Peyer's patch (tissue), 4 donors: ENCODE measurements around the gene TFDP1.

Experiments used
- CTCF ChIP-seq, 6 experiments: fragments of 450-650 bp in 4 of 6; fragments of 200-600 bp in 2 of 6; sonication (generic) in 1 of 6; IDR thresholded peaks; one replicate each; pipeline ENCODE4 v1.5.1; 2017 to 2019; ENCODE audit warnings: antibody characterized with exemption in 6 of 6, mild to moderate bottlenecking in 3 of 6, moderate library complexity in 1 of 6
- POLR2A ChIP-seq, 2 donors: fragments of 450-650 bp; IDR thresholded peaks; one replicate each; pipeline ENCODE4 v1.5.1; 2017; ENCODE audit warnings: antibody characterized with exemption in 2 of 2, mild to moderate bottlenecking in 2 of 2, moderate library complexity in 2 of 2

GRCh38 chr13:113672002-113672651, 87.6 kb downstream of the TFDP1 start:
- TF ChIP-seq CTCF (IDR thresholded peaks at IDR 0.05), result no peak
- TF ChIP-seq POLR2A (IDR thresholded peaks at IDR 0.05), result no peak
